SK-N-SH treated with all-trans-retinoic acid at 6 μM for 48 hours (cell line): ENCODE results near the gene ESR2.

Experiments
- ATAC-seq: fragments of 200-7000 bp; cut with Tn5 transposase; 3 replicates; pipeline ENCODE4 v1.9.1; 2020; ENCODE audit warnings: mild to moderate bottlenecking, moderate library complexity
- ARNTL ChIP-seq: fragments of 450-650 bp; formaldehyde crosslinking; IDR thresholded peaks from 2 replicates; pipeline ENCODE4 v1.5.0; 2020; ENCODE audit warnings: low read depth, mild to moderate bottlenecking, moderate library complexity, borderline replicate concordance
- BACH2 ChIP-seq: fragments of 250-450 bp; sonication (Bioruptor Pico); IDR thresholded peaks from 2 replicates; pipeline ENCODE4 v1.9.0; 2021; ENCODE audit warnings: mild to moderate bottlenecking, borderline replicate concordance
- CREB5 ChIP-seq: fragments of 250-450 bp; sonication (Bioruptor Pico); IDR thresholded peaks from 2 replicates; pipeline ENCODE4 v1.5.1; 2020; ENCODE audit warnings: low read depth, mild to moderate bottlenecking, moderate library complexity
- CSDC2 ChIP-seq: fragments of 250-450 bp; sonication (Bioruptor Pico); IDR thresholded peaks from 2 replicates; pipeline ENCODE4 v1.5.0; 2020; ENCODE audit warnings: mild to moderate bottlenecking, moderate library complexity
- GLIS3 ChIP-seq: fragments of 250-450 bp; sonication (Bioruptor Pico); IDR thresholded peaks from 2 replicates; pipeline ENCODE4 v1.5.0; 2020; ENCODE audit warnings: mild to moderate bottlenecking, moderate library complexity
- ISL1 ChIP-seq: fragments of 250-450 bp; sonication (Bioruptor Pico); IDR thresholded peaks from 2 replicates; pipeline ENCODE4 v2.1.2; 2022; ENCODE audit warnings: mild to moderate bottlenecking, moderate library complexity
- OSR1 ChIP-seq: fragments of 250-450 bp; sonication (Bioruptor Pico); IDR thresholded peaks from 2 replicates; pipeline ENCODE4 v1.8.0; 2022; ENCODE audit warnings: moderate library complexity, mild to moderate bottlenecking, inconsistent platforms
- PATZ1 ChIP-seq: fragments of 250-450 bp; sonication (Bioruptor Pico); IDR thresholded peaks from 2 replicates; pipeline ENCODE4 v1.8.0; 2020; ENCODE audit warnings: mild to moderate bottlenecking, moderate library complexity, borderline replicate concordance
- POU6F1 ChIP-seq: fragments of 250-450 bp; sonication (Bioruptor Pico); IDR thresholded peaks from 2 replicates; pipeline ENCODE4 v1.8.0; 2021; ENCODE audit warnings: low read depth, mild to moderate bottlenecking, moderate library complexity, borderline replicate concordance
- PPARA ChIP-seq: fragments of 250-450 bp; sonication (Bioruptor Pico); IDR thresholded peaks from 2 replicates; pipeline ENCODE4 v1.5.0; 2020; ENCODE audit warnings: mild to moderate bottlenecking, borderline replicate concordance
- RARB ChIP-seq: fragments of 250-450 bp; sonication (Bioruptor Pico); IDR thresholded peaks from 2 replicates; pipeline ENCODE4 v1.8.0; 2021; ENCODE audit warnings: mild to moderate bottlenecking, moderate library complexity
- SNAI2 ChIP-seq: fragments of 250-450 bp; sonication (Bioruptor Pico); IDR thresholded peaks from 2 replicates; pipeline ENCODE4 v1.5.0; 2020; ENCODE audit warnings: mild to moderate bottlenecking, moderate library complexity
- TCF4 ChIP-seq: fragments of 250-450 bp; sonication (Bioruptor Pico); IDR thresholded peaks from 2 replicates; pipeline ENCODE4 v1.8.0; 2021; ENCODE audit warnings: mild to moderate bottlenecking, moderate library complexity, borderline replicate concordance
- TOX ChIP-seq: fragments of 250-450 bp; sonication (Bioruptor Pico); IDR thresholded peaks from 2 replicates; pipeline ENCODE4 v1.8.0; 2021; ENCODE audit warnings: mild to moderate bottlenecking, moderate library complexity, borderline replicate concordance
- TSHZ2 ChIP-seq: fragments of 250-450 bp; sonication (Bioruptor Pico); IDR thresholded peaks from 2 replicates; pipeline ENCODE4 v1.5.0; 2020; ENCODE audit warnings: mild to moderate bottlenecking, moderate library complexity
- ZC3H10 ChIP-seq: fragments of 250-450 bp; sonication (Bioruptor Pico); IDR thresholded peaks from 2 replicates; pipeline ENCODE4 v1.5.1; 2021; ENCODE audit warnings: mild to moderate bottlenecking, moderate library complexity
- ZNF565 ChIP-seq: fragments of 450-650 bp; formaldehyde crosslinking; conservative IDR thresholded peaks from 2 replicates; pipeline ENCODE4 v1.5.0; 2020; ENCODE audit warnings: low read depth, mild to moderate bottlenecking, moderate library complexity
- ZNF70 ChIP-seq: fragments of 450-650 bp; formaldehyde crosslinking; IDR thresholded peaks from 2 replicates; pipeline ENCODE4 v1.5.0; 2020; ENCODE audit warnings: mild to moderate bottlenecking, moderate library complexity
- ZNF8 ChIP-seq: fragments of 450-650 bp; formaldehyde crosslinking; IDR thresholded peaks from 2 replicates; pipeline ENCODE4 v1.5.0; 2020; ENCODE audit warnings: mild to moderate bottlenecking, moderate library complexity

The ESR2 gene

GRCh38 chr14:64197996-64198395 is 96.2 kb downstream of the ESR2 start:
- TF ChIP-seq TOX (CRISPR knock-in tag) (no peak), ARNTL (CRISPR knock-in tag) (no peak), ZNF565 (no peak), PATZ1 (no peak), RARB (CRISPR knock-in tag) (no peak)
- no peak for ATAC-seq

GRCh38 chr14:64196814-64197411 is 97.3 kb downstream of the ESR2 start:
- TF ChIP-seq ZNF565: no peak
- TF ChIP-seq ARNTL (CRISPR knock-in tag): no peak
- peak; percentile 96 for ATAC-seq

GRCh38 chr14:64196056-64196455 is 98.1 kb downstream of the ESR2 start:
- TF ChIP-seq BACH2 (CRISPR knock-in tag): no peak
- no peak for TF ChIP-seq ISL1 (CRISPR knock-in tag)
- TF ChIP-seq PPARA: no peak
- no peak for TF ChIP-seq POU6F1 (CRISPR knock-in tag)
- TF ChIP-seq ZNF70 (CRISPR knock-in tag): no peak
- no peak for TF ChIP-seq ZC3H10 (CRISPR knock-in tag)
- TF ChIP-seq CREB5: no peak
- no peak for TF ChIP-seq PATZ1
- ATAC-seq: no peak

GRCh38 chr14:64195199-64195598 is 99.0 kb downstream of the ESR2 start:
- no peak for ATAC-seq
- no peak for TF ChIP-seq OSR1 (CRISPR knock-in tag)
- TF ChIP-seq GLIS3: no peak

GRCh38 chr14:64194404-64194803 is 99.8 kb downstream of the ESR2 start:
- ATAC-seq: no peak
- TF ChIP-seq TOX (CRISPR knock-in tag) (no peak), RARB (CRISPR knock-in tag) (no peak), POU6F1 (CRISPR knock-in tag) (no peak), PATZ1 (no peak), ZC3H10 (CRISPR knock-in tag) (no peak), OSR1 (CRISPR knock-in tag) (no peak), TSHZ2 (CRISPR knock-in tag) (no peak), TCF4 (CRISPR knock-in tag) (no peak), SNAI2 (CRISPR knock-in tag) (no peak), CREB5 (no peak), ZNF70 (CRISPR knock-in tag) (no peak), GLIS3 (no peak), ZNF8 (CRISPR knock-in tag) (no peak), CSDC2 (CRISPR knock-in tag) (no peak)
